Upper lobe of right lung (tissue), 1 donor: ENCODE results near the gene APBA2. TPM values are rescaled to one million over a fixed set of nuclear protein-coding genes. Genes with fewer than 3 reads are reported as not detected.
"Not testable (repeated sequence)": the region's sequence is repeated elsewhere in the genome, so short reads cannot be mapped to it uniquely, and the experiment has no call there.

ENCODE experiments used
- ATAC-seq: fragments of 200-7000 bp; cut with Tn5 transposase; one replicate; pipeline ENCODE4 v1.9.1; 2020; ENCODE audit warnings: mild to moderate bottlenecking, moderate library complexity
- DNase-seq: peaks from one replicate; pipeline ENCODE4 v3.0.0-alpha.2; 2020
- H3K27ac ChIP-seq: fragments of 200-600 bp; one replicate; pipeline ENCODE4 v1.8.0; 2022
- H3K27me3 ChIP-seq: fragments of 200-600 bp; one replicate; pipeline ENCODE4 v1.8.0; 2022; ENCODE audit warnings: mild to moderate bottlenecking
- H3K36me3 ChIP-seq: fragments of 200-600 bp; one replicate; pipeline ENCODE4 v1.8.0; 2022
- H3K4me1 ChIP-seq: fragments of 200-600 bp; one replicate; pipeline ENCODE4 v1.8.0; 2022
- H3K4me3 ChIP-seq: fragments of 200-600 bp; one replicate; pipeline ENCODE4 v1.8.0; 2022; ENCODE audit warnings: mild to moderate bottlenecking
- H3K9me3 ChIP-seq: fragments of 200-600 bp; one replicate; pipeline ENCODE4 v1.8.0; 2022
- intact Hi-C: fragments of 100-400 bp; cut with DNase I; formaldehyde crosslinking; loops from one replicate; pipeline ENCODE4 v1.11.0; 2022
- total RNA-seq: library from RNA; stranded (reverse); fragmentation: NEBNext Ultra II Directional; extraction: Animal tissue kit (Norgen Biotek cat#: 25700); gene quantifications from one replicate; pipeline ENCODE4 v1.2.1, GENCODE V29; 2021
- TF ChIP-seq, protein P1 (sequence below): fragments of 200-600 bp; IDR thresholded peaks from one replicate; pipeline ENCODE4 v1.8.0; 2022; ENCODE audit warnings: antibody characterized with exemption
- donor health status: DM: no; HTN: yes; CAD: no; lungs with severe emphysema.

Gene APBA2
- total RNA-seq, 1 donor from 2014 or later: 4.2 TPM

GRCh38 chr15:29098652-29099051 is 212.9 kb downstream of the APBA2 start:
- DNase-seq (no peak), ATAC-seq (no peak)
- intact Hi-C loops: no loop called here
- Histone ChIP-seq H3K4me1 (no peaks in the 10 kb centered on the region), H3K27ac (no peak overlapping the region), H3K27me3 (no peaks in the 10 kb centered on the region), H3K4me3 (no peak overlapping the region), H3K36me3 (no peaks in the 10 kb centered on the region), H3K9me3 (no peaks in the 10 kb centered on the region)
- TF ChIP-seq, protein P1, sequence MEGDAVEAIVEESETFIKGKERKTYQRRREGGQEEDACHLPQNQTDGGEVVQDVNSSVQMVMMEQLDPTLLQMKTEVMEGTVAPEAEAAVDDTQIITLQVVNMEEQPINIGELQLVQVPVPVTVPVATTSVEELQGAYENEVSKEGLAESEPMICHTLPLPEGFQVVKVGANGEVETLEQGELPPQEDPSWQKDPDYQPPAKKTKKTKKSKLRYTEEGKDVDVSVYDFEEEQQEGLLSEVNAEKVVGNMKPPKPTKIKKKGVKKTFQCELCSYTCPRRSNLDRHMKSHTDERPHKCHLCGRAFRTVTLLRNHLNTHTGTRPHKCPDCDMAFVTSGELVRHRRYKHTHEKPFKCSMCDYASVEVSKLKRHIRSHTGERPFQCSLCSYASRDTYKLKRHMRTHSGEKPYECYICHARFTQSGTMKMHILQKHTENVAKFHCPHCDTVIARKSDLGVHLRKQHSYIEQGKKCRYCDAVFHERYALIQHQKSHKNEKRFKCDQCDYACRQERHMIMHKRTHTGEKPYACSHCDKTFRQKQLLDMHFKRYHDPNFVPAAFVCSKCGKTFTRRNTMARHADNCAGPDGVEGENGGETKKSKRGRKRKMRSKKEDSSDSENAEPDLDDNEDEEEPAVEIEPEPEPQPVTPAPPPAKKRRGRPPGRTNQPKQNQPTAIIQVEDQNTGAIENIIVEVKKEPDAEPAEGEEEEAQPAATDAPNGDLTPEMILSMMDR: no peak

- Histone ChIP-seq H3K9me3 (no peaks in the 10 kb centered on the region), H3K36me3 (no peaks in the 10 kb centered on the region), H3K27ac (no peak overlapping the region), H3K4me3 (no peak overlapping the region), H3K27me3 (no peaks in the 10 kb centered on the region), H3K4me1 (no peaks in the 10 kb centered on the region)
- intact Hi-C loops: no loop called here
- DNase-seq (no peak), ATAC-seq (no peak)
- TF ChIP-seq, protein P1: no peak
Measured at GRCh38 chr15:29099131-29099880, 213.5 kb downstream of the APBA2 start.

DNA sequence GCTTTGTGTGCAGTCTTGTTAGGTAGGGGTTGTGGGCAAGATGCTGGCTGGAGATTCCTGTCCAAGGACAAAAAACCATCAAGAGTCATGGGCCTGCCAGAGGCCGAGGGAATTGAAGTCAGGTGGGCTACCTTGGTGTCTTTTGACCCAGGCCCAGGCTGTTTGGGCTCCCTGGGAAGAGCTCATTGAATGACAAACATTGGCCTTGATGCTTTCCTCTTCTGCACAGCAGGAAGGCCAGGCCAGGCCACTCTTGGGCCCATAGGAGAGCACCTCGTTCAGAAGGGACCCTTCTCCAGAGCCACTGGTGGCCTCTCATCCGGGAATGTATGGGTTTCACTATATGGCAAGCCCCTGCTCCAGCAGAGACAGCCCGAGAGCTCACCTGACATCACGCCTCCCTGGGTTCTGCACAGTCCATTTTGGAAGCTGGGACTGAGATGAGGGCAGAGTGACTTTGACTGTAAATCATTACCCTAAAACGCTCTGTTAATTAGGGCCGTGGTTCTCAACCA is 214.8 kb downstream of the APBA2 start:
- Histone ChIP-seq H3K9me3 (no peaks in the 10 kb centered on the region), H3K36me3 (no peaks in the 10 kb centered on the region), H3K27me3 (no peaks in the 10 kb centered on the region), H3K4me1 (no peaks in the 10 kb centered on the region), H3K4me3 (no peak overlapping the region), H3K27ac (no peak overlapping the region)
- intact Hi-C loops: no loop called here
- DNase-seq (no peak), ATAC-seq (no peak)
- TF ChIP-seq, protein P1: no peak

DNA sequence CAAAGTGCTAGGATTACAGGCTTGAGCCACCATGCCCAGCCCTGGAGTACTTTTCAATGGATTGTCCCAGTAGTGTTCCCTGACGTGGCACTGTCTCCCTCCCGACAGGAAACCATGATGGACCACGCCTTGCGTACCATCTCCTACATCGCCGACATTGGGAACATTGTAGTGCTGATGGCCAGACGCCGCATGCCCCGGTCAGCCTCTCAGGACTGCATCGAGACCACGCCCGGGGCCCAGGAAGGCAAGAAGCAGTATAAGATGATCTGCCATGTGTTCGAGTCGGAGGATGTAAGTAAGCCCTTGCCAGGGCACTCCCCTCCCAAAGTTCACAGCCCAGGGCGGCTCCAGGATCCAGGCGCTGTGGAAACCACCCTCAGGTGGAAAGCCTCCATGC is 215.7 kb downstream of the APBA2 start:
- Histone ChIP-seq H3K27ac (no peak overlapping the region), H3K36me3 (no peaks in the 10 kb centered on the region), H3K4me3 (no peak overlapping the region), H3K9me3 (no peaks in the 10 kb centered on the region), H3K27me3 (no peaks in the 10 kb centered on the region), H3K4me1 (no peaks in the 10 kb centered on the region)
- ATAC-seq (no peak), DNase-seq (no peak)
- intact Hi-C loops: no loop called here
- TF ChIP-seq, protein P1: no peak

- intact Hi-C loops: not testable (repeated sequence)
- ATAC-seq: peak; percentile 15
Measured at GRCh38 chr15:29102173-29102794, 216.5 kb downstream of the APBA2 start.

More at GRCh38 chr15:29102173-29102794, 216.5 kb downstream of the APBA2 start:
- H3K27ac ChIP-seq, H3K36me3 ChIP-seq, H3K27me3 ChIP-seq, H3K9me3 ChIP-seq, H3K4me3 ChIP-seq, DNase-seq, H3K4me1 ChIP-seq: not testable (repeated sequence)
- TF ChIP-seq, protein P1: peak; percentile 69
